Osteoblast (primary cell): ENCODE results near the gene BTBD2. TPM values are rescaled to one million over a fixed set of nuclear protein-coding genes. Genes with fewer than 3 reads are reported as not detected.

Experiments
- DNase-seq: peaks from one replicate; pipeline ENCODE4 v3.0.0; 2011; ENCODE audit warnings: low spot score, mixed read lengths; ENCODE audit not compliant: insufficient read length; ENCODE audit errors: missing footprints
- H2AFZ ChIP-seq: 2 replicates; pipeline ENCODE4 v1.6.0; 2011; ENCODE audit warnings: mild to moderate bottlenecking, low read length
- H3K27ac ChIP-seq: 2 replicates; pipeline ENCODE4 v1.5.1; 2011; ENCODE audit warnings: mild to moderate bottlenecking, low read depth, low read length, moderate library complexity
- H3K27me3 ChIP-seq: 2 replicates; pipeline ENCODE4 v1.6.0; 2012; ENCODE audit warnings: mild to moderate bottlenecking, control low read depth, inconsistent platforms, low read length, moderate library complexity; ENCODE audit not compliant: insufficient read depth
- H3K36me3 ChIP-seq: 2 replicates; pipeline ENCODE4 v1.5.1; 2011; ENCODE audit warnings: mild to moderate bottlenecking, low read length, control low read depth, moderate library complexity; ENCODE audit not compliant: insufficient read depth
- H3K4me1 ChIP-seq: 2 replicates; pipeline ENCODE4 v1.5.1; 2011; ENCODE audit warnings: mild to moderate bottlenecking, low read length, control low read depth, moderate library complexity; ENCODE audit not compliant: insufficient read depth
- H3K4me2 ChIP-seq: 2 replicates; pipeline ENCODE4 v1.6.0; 2011; ENCODE audit warnings: mild to moderate bottlenecking, low read length; ENCODE audit not compliant: insufficient read depth
- H3K4me3 ChIP-seq: fragments of 200-600 bp; sonication (generic); 3 replicates; pipeline ENCODE4 v1.5.1; 2012; ENCODE audit warnings: mild to moderate bottlenecking, low read length, inconsistent platforms; ENCODE audit not compliant: insufficient read depth
- H3K79me2 ChIP-seq: 2 replicates; pipeline ENCODE4 v1.6.0; 2012; ENCODE audit warnings: mild to moderate bottlenecking, low read length, control low read depth, inconsistent platforms; ENCODE audit not compliant: insufficient read depth
- H3K9me3 ChIP-seq: 2 replicates; pipeline ENCODE4 v1.5.1; 2011; ENCODE audit warnings: low read depth, low read length, control low read depth
- H4K20me1 ChIP-seq: 2 replicates; pipeline ENCODE4 v1.6.0; 2012; ENCODE audit warnings: mild to moderate bottlenecking, low read length, control low read depth; ENCODE audit not compliant: insufficient read depth
- total RNA-seq: library from RNA; depleted of rRNA; stranded (reverse); fragments of >200 nt; gene quantifications from 2 replicates; pipeline ENCODE4 v1.2.3, GENCODE V29; 2012
- TF ChIP-seq, protein P1 (sequence below): IDR thresholded peaks from 2 replicates; pipeline ENCODE4 v1.5.1; 2011; ENCODE audit warnings: mild to moderate bottlenecking, low read depth, low read length, moderate library complexity; ENCODE audit errors: extremely low read depth

Gene BTBD2
- total RNA-seq, 1 donor, result 57.5 TPM

DNA sequence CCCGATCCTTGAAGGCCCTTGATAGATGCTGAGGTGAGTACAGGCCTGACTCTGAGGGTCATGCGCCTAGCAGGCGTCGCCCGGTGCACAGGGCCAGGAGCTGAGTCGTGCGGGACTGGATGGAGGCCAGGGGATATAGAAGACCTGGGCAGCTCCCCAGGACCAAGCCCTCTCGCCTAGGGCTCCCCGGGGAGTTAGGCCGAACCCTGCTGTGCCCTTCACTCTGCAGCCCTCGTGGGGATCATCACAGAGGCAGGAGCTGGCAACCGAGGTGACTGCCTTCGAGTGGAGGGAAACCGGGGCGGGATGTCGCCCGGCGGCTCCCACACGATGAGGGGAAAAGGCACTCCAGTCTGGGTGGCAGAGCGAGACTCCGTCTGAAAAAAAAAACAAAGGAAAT is 62.9 kb downstream of the BTBD2 start:
- Histone ChIP-seq H3K4me1 (no peaks in the 10 kb centered on the region), H4K20me1 (peaks cover 58% of the 10 kb centered on the region)
- TF ChIP-seq, protein P1, sequence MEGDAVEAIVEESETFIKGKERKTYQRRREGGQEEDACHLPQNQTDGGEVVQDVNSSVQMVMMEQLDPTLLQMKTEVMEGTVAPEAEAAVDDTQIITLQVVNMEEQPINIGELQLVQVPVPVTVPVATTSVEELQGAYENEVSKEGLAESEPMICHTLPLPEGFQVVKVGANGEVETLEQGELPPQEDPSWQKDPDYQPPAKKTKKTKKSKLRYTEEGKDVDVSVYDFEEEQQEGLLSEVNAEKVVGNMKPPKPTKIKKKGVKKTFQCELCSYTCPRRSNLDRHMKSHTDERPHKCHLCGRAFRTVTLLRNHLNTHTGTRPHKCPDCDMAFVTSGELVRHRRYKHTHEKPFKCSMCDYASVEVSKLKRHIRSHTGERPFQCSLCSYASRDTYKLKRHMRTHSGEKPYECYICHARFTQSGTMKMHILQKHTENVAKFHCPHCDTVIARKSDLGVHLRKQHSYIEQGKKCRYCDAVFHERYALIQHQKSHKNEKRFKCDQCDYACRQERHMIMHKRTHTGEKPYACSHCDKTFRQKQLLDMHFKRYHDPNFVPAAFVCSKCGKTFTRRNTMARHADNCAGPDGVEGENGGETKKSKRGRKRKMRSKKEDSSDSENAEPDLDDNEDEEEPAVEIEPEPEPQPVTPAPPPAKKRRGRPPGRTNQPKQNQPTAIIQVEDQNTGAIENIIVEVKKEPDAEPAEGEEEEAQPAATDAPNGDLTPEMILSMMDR, result no peak

DNA sequence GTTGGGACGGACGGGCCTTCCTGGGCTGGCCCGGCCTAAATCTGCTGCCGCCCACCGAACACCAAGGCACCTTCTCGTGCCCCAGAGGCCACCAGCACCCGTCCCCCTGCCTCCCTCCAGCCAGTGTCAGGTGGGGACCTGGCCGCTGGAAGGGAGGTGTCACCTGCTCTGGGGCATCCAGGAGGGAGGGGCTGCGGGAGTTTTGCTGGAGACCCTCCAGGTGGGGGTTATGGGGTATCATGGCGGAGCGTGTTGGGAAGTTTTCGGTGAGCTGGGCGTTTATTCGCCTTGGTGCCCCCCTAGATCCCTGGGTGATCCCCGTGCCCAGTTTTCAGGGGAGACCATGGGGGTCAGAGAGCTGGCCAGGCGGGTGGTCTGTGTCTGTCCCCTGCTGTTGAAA is 64.9 kb downstream of the BTBD2 start:
- peaks cover 55% of the 10 kb centered on the region for H4K20me1 ChIP-seq
- TF ChIP-seq, protein P1, result no peak

More for the DNA sequence above, 62.9 kb downstream of the BTBD2 start:
- Histone ChIP-seq H3K36me3 (no peaks in the 10 kb centered on the region), H3K27me3 (no peaks in the 10 kb centered on the region), H3K27ac (no peak overlapping the region), H3K4me3 (no peak overlapping the region), H3K79me2 (peaks cover 90% of the 10 kb centered on the region), H2AFZ (no peak overlapping the region), H3K4me2 (no peak overlapping the region), H3K9me3 (no peaks in the 10 kb centered on the region)
- DNase-seq, result no peak

DNA sequence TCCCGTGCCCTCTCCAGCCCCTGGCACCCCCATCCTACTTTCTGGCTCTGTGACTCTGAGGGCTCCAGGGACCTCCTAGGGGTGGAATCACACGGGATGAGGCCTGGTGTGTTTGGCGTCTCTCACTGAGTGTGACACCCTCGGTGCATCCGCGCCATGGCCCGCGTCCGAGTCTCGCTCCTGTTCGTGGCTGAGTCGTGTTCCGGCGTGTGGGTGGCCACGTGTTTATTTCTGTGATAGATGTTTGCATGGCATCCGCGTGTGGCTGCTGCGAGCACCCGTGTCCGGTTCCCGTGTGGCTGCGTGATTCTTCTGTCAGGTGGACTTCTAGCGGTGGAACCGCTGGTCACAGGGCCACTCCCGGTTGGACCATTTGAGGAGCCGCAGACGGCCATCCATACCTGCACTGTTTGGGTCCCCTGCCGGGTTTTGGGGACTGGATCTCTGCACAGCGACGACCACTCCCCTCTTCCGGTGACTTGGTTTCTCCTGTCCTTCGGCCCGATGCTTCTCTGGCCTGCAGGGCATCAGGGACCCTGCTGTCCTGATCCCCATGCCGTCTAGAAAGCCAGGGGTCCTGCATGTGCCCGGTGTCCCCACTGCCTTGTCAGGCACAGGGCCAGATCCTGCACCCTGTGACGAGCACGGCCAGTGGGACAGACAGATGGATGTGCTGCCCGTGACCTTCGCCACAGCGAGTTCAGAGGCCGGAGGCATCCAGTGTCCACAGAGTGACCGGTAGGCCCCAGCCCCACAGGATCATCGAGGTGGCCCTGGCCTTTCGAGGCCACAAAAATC is 66.0 kb downstream of the BTBD2 start:
- H3K79me2 ChIP-seq, result peaks cover 84% of the 10 kb centered on the region
- H4K20me1 ChIP-seq, result peaks cover 55% of the 10 kb centered on the region
- no peaks in the 10 kb centered on the region for H3K4me1 ChIP-seq
- TF ChIP-seq, protein P1, result no peak
- H3K4me2 ChIP-seq, result no peak overlapping the region
- DNase-seq, result no peak
- H3K4me3 ChIP-seq, result no peak overlapping the region
- H3K27ac ChIP-seq, result no peak overlapping the region
- no peaks in the 10 kb centered on the region for H3K27me3 ChIP-seq
- H3K9me3 ChIP-seq, result no peaks in the 10 kb centered on the region
- no peak overlapping the region for H2AFZ ChIP-seq
- H3K36me3 ChIP-seq, result no peaks in the 10 kb centered on the region

More for the DNA sequence above, 64.9 kb downstream of the BTBD2 start:
- Histone ChIP-seq H3K4me3 (no peak overlapping the region), H3K9me3 (no peaks in the 10 kb centered on the region), H3K27ac (no peak overlapping the region), H3K79me2 (peaks cover 84% of the 10 kb centered on the region), H3K4me2 (no peak overlapping the region), H2AFZ (no peak overlapping the region), H3K4me1 (no peaks in the 10 kb centered on the region), H3K36me3 (no peaks in the 10 kb centered on the region), H3K27me3 (no peaks in the 10 kb centered on the region)
- no peak for DNase-seq

DNA sequence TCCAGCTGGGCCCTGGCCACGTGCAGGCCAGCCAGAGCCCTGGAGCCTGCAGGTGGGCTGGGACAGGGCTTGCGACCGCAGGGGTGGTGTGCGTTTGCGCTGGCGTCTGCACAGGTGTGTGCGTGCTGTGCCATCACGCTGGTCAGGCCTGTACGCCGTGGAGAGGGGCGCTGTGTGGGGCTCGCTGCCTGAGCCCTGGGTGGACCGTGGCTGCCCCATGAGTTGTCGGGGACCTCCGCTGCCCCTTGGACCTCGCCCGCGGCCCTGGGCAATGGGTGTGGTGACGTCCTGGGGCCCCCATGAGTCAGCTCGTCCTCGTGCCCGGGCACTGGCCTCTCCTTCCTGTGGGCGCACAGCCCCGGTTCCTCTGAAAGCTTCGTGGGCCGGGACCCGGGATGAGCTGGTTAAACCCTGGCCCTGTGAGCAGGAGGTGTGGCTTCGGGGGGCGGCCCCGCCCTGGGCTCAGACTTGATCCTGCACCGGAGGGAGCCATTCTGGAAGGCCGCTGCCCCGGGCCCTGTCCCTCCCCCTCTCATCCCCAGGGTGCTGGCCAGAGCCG is 67.8 kb downstream of the BTBD2 start:
- Histone ChIP-seq H3K4me1 (peaks cover 5% of the 10 kb centered on the region), H3K4me2 (no peak overlapping the region), H4K20me1 (peaks cover 54% of the 10 kb centered on the region), H3K4me3 (no peak overlapping the region), H3K9me3 (no peaks in the 10 kb centered on the region), H3K27ac (no peak overlapping the region), H3K36me3 (no peaks in the 10 kb centered on the region), H3K79me2 (peaks cover 84% of the 10 kb centered on the region), H3K27me3 (no peaks in the 10 kb centered on the region), H2AFZ (no peak overlapping the region)
- DNase-seq, result no peak
- TF ChIP-seq, protein P1, result no peak
